HepG2 (cell line): Measurements from ENCODE around the gene HCFC1R1. TPM values are rescaled to one million over a fixed set of nuclear protein-coding genes. Genes with fewer than 3 reads are reported as not detected.

ENCODE experiments used
- AGO2 ChIP-seq: fragments of 200-400 bp; formaldehyde crosslinking; optimal IDR thresholded peaks from 2 replicates; pipeline ENCODE3; 2017; ENCODE audit warnings: mild to moderate bottlenecking, low read depth, low read length, moderate library complexity
- ARHGAP35 ChIP-seq: sonication (generic); formaldehyde crosslinking; IDR thresholded peaks from 2 replicates; pipeline ENCODE4 v1.9.0; 2022; ENCODE audit warnings: mild to moderate bottlenecking, inconsistent platforms, moderate library complexity, missing genetic modification reagents, borderline replicate concordance
- ATF2 ChIP-seq: sonication (generic); formaldehyde crosslinking; IDR thresholded peaks from 2 replicates; pipeline ENCODE4 v1.4.0; 2020; ENCODE audit warnings: missing genetic modification reagents
- BRCA1 ChIP-seq: sonication (generic); formaldehyde crosslinking; IDR thresholded peaks from 2 replicates; pipeline ENCODE4 v1.4.0; 2020; ENCODE audit warnings: missing genetic modification reagents
- CEBPB ChIP-seq: IDR thresholded peaks from 2 replicates; pipeline ENCODE4 v1.6.1; 2011; ENCODE audit warnings: low read depth, low read length, improper control_type of control experiment, borderline replicate concordance
- CTCF ChIP-seq: sonication (generic); formaldehyde crosslinking; IDR thresholded peaks from 2 replicates; pipeline ENCODE4 v1.5.0; 2020; ENCODE audit warnings: mild to moderate bottlenecking, missing genetic modification reagents, moderate library complexity
- ETV5 ChIP-seq: IDR thresholded peaks from 2 replicates; pipeline ENCODE4 v1.6.1; 2018; ENCODE audit warnings: missing biosample characterization, missing genetic modification reagents, inconsistent platforms, borderline replicate concordance
- FOXO1 ChIP-seq: sonication (generic); formaldehyde crosslinking; IDR thresholded peaks from 2 replicates; pipeline ENCODE4 v1.4.0; 2020; ENCODE audit warnings: missing genetic modification reagents
- GLI4 ChIP-seq: sonication (generic); formaldehyde crosslinking; IDR thresholded peaks from 2 replicates; pipeline ENCODE4 v1.5.1; 2020; ENCODE audit warnings: missing genetic modification reagents, mild to moderate bottlenecking, moderate library complexity, borderline replicate concordance
- KDM4B ChIP-seq: sonication (generic); formaldehyde crosslinking; IDR thresholded peaks from 2 replicates; pipeline ENCODE4 v1.4.0; 2020; ENCODE audit warnings: missing genetic modification reagents
- MIER2 ChIP-seq: IDR thresholded peaks from 2 replicates; pipeline ENCODE4 v1.6.1; 2016; ENCODE audit warnings: missing biosample characterization, missing genetic modification reagents
- MLXIP ChIP-seq: sonication (generic); formaldehyde crosslinking; IDR thresholded peaks from 2 replicates; pipeline ENCODE4 v1.9.0; 2021; ENCODE audit warnings: missing genetic modification reagents, borderline replicate concordance
- NBN ChIP-seq: fragments of 450-650 bp; conservative IDR thresholded peaks from 2 replicates; pipeline ENCODE4 v1.6.1; 2017
- NFE2 ChIP-seq: sonication (generic); formaldehyde crosslinking; IDR thresholded peaks from 2 replicates; pipeline ENCODE4 v1.4.0; 2020; ENCODE audit warnings: missing genetic modification reagents
- NFKB2 ChIP-seq: sonication (generic); formaldehyde crosslinking; IDR thresholded peaks from 2 replicates; pipeline ENCODE4 v1.4.0; 2020; ENCODE audit warnings: missing genetic modification reagents, borderline replicate concordance
- RARA ChIP-seq: IDR thresholded peaks from 2 replicates; pipeline ENCODE4 v1.6.1; 2016; ENCODE audit warnings: missing genetic modification reagents, missing compliant biosample characterization
- REPIN1 ChIP-seq: sonication (generic); formaldehyde crosslinking; IDR thresholded peaks from 2 replicates; pipeline ENCODE4 v1.8.0; 2022; ENCODE audit warnings: missing genetic modification reagents, low read depth, mild to moderate bottlenecking, borderline replicate concordance
- TCF7 ChIP-seq: sonication (generic); IDR thresholded peaks from 2 replicates; pipeline ENCODE4 v1.6.1; 2016; ENCODE audit warnings: antibody characterized with exemption, low read depth
- U2AF1 ChIP-seq: fragments of 200-400 bp; formaldehyde crosslinking; optimal IDR thresholded peaks from 2 replicates; pipeline ENCODE3; 2017; ENCODE audit warnings: mild to moderate bottlenecking, low read depth, low read length
- ZFP36L1 ChIP-seq: sonication (generic); formaldehyde crosslinking; IDR thresholded peaks from 2 replicates; pipeline ENCODE4 v1.8.0; 2022; ENCODE audit warnings: mild to moderate bottlenecking, missing genetic modification reagents, moderate library complexity
- ZNF556 ChIP-seq: sonication (generic); formaldehyde crosslinking; IDR thresholded peaks from 2 replicates; pipeline ENCODE4 v1.4.0; 2020; ENCODE audit warnings: mild to moderate bottlenecking, missing genetic modification reagents, borderline replicate concordance
- ZNF563 ChIP-seq: sonication (generic); formaldehyde crosslinking; IDR thresholded peaks from 2 replicates; pipeline ENCODE4 v1.8.0; 2022; ENCODE audit warnings: mild to moderate bottlenecking, moderate library complexity, missing genetic modification reagents
- polyA plus RNA-seq, 8 experiments: library from polyadenylated mRNA; depleted of rRNA in 3 of 8; stranded (reverse) in 7 of 8; unstranded in 1 of 8; fragments of >200 nt; fragmentation: Illumina TruSeq in 4 of 8; extraction: Trizol in 4 of 8; gene quantifications; 2 replicates each; pipeline versions ENCODE4 v1.2.1 to v1.2.3, GENCODE V29; 2011 to 2016; ENCODE audit warnings: low read depth in 4 of 8, missing spikeins in 1 of 8, mixed read lengths in 1 of 8; ENCODE audit not compliant: insufficient read depth in 1 of 8
- total RNA-seq, 5 experiments: library from RNA; depleted of rRNA; stranded (reverse); fragments of >200 nt; fragmentation: Illumina TruSeq; extraction: Trizol; gene quantifications; 2 replicates each; pipeline ENCODE4 v1.2.3, GENCODE V29; 2016; ENCODE audit warnings: low read depth in 1 of 5
- TF ChIP-seq, protein P1 (sequence below): sonication (generic); formaldehyde crosslinking; IDR thresholded peaks from 2 replicates; pipeline ENCODE4 v1.5.0; 2020; ENCODE audit warnings: missing genetic modification reagents

HCFC1R1 gene
- total and polyA plus RNA-seq, 2 of the 13 experiments (the other 11 are each of a cell fraction or from before 2014, with no cell fraction given) = 13.8 to 16.1 TPM

DNA sequence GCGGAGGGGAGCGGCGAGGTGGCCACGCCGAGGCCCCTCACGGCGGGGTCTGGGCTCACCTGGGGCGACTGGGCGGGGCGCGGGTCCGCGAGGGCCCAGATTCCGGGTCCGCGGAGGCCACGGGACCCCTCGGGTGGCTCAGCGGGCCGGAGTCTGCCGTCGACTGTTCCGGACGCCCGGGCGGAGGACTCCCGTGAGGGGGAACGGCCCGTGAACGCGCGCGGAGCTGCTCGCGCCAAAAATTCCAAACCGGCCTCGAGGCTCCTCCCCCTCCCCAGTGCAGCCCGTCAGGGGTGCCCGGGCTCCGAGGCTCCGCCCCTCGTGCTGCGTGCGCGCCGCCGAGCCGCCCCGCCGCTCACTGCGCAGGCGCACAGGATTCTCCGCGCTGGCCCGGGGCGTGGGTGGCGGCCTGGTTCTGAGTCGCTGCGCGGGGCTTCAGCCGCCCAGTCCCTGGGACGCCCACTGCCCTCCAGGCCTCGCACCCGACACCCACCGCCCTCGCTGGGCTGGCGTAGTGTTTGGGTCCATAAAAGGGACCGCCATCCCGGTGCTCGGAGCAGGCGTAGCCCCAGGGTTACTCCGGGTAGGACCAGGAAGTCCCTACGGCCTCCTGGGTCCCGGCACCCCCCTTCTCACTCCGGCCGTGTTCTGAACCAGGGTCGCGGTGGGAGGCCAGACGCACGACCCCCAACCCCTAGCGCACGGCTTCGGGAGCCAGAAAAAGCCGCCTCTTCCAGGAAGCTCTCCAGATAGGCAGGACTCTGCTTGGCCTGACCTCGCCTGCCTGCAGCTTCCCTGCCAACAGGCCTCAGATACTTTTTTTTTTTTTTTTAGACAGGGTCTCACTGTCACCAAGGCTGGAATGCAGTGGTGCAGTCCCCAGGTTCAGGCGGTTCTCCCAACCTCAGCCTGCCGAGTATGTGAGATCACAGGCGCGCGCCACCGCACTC is 43.2 kb downstream of the HCFC1R1 start, which contains the start of gene PKMYT1 (continued):
- TF ChIP-seq ZNF563 (CRISPR knock-in tag) (no peak), ATF2 (CRISPR knock-in tag) (no peak), TCF7 (no peak), BRCA1 (CRISPR knock-in tag) (no peak; the same call in 1 of the 2 replicates), REPIN1 (CRISPR knock-in tag) (no peak), AGO2 (peak; percentile 95), RARA (no peak), NFE2 (no peak), NBN (no peak), CTCF (CRISPR knock-in tag) (no peak; the same call in 1 of the 2 replicates), ARHGAP35 (CRISPR knock-in tag) (0 out of 2 replicates have a peak, but pooled peaks have one; percentile 26), ZNF556 (CRISPR knock-in tag) (no peak), U2AF1 (no peak), ZFP36L1 (CRISPR knock-in tag) (no peak), FOXO1 (no peak), CEBPB (no peak), MIER2 (CRISPR knock-in tag) (0 out of 2 replicates have a peak, but pooled peaks have one; percentile 8), MLXIP (CRISPR knock-in tag) (no peak), KDM4B (CRISPR knock-in tag) (no peak), GLI4 (CRISPR knock-in tag) (peak; percentile 88; the same call in 1 of the 2 replicates), ETV5 (peak; percentile 45), NFKB2 (CRISPR knock-in tag) (peak; percentile 61; the same call in 1 of the 2 replicates)
- TF ChIP-seq, protein P1, sequence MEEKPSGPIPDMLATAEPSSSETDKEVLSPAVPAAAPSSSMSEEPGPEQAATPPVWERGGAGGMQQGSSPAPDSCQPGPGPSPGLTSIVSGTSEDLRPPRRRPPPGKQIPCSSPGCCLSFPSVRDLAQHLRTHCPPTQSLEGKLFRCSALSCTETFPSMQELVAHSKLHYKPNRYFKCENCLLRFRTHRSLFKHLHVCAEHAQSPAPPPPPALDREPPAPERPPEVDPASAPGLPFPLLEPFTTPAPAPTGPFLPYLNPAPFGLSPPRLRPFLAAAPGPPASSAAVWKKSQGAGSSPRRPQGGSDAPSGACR = no peak; the same call in 1 of the 2 replicates
